ENCODE measurements around the gene CEP152. TPM values are rescaled to one million over a fixed set of nuclear protein-coding genes. Genes with fewer than 3 reads are reported as not detected.

Gene CEP152
- polyA plus RNA-seq, 1 donor from 2014 or later: 1.3 TPM

DNA sequence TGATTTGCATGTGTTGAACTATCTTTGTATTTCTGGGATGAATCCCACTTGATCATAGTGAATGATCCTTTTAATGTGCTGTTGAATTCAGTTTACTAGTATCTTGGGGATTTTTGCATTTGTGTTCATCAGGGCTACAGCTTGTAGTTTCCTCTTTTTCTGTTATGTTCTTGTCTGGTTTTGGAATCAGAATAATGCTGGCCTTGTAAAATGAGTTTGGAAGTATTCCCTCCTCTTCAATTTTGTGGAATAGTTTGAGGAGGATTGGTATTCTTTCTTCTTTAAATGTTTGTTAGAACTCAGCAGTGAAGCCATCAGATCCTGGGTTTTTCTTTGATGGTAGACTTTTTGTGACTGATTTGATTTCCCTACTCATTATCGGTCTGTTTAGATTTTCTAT, 102.2 kb downstream of the CEP152 start:
- H2AFZ ChIP-seq (ENCODE audit: low read depth, low read length): no peak overlapping the region
- no peaks in the 10 kb centered on the region for H3F3A ChIP-seq (ENCODE audit: insufficient read depth, low read length, poor library complexity, severe bottlenecking)
- H3K27ac ChIP-seq (ENCODE audit: low read length): no peak overlapping the region
- H3K4me3 ChIP-seq (ENCODE audit: low read length): no peak overlapping the region
- no peaks in the 10 kb centered on the region for H4K20me1 ChIP-seq (ENCODE audit: insufficient read depth)
- TF ChIP-seq TAF1 (IDR thresholded peaks at IDR 0.05; ENCODE audit: low read depth) (no peak), RAD21 (conservative IDR thresholded peaks at IDR 0.05) (no peak), EP300 (conservative IDR thresholded peaks at IDR 0.05; ENCODE audit: poor library complexity, severe bottlenecking) (no peak), MXI1 (conservative IDR thresholded peaks at IDR 0.05; ENCODE audit: poor library complexity, severe bottlenecking) (no peak), CTCF (IDR thresholded peaks at IDR 0.05; ENCODE audit: poor library complexity, severe bottlenecking) (no peak), POLR2AphosphoS5 (IDR thresholded peaks at IDR 0.05) (no peak), EZH2 (IDR thresholded peaks at IDR 0.05; ENCODE audit: borderline replicate concordance, insufficient read depth, low read length, poor library complexity, severe bottlenecking) (no peak), SMC3 (conservative IDR thresholded peaks at IDR 0.05; ENCODE audit: poor library complexity) (no peak)
- TF ChIP-seq, protein P1, sequence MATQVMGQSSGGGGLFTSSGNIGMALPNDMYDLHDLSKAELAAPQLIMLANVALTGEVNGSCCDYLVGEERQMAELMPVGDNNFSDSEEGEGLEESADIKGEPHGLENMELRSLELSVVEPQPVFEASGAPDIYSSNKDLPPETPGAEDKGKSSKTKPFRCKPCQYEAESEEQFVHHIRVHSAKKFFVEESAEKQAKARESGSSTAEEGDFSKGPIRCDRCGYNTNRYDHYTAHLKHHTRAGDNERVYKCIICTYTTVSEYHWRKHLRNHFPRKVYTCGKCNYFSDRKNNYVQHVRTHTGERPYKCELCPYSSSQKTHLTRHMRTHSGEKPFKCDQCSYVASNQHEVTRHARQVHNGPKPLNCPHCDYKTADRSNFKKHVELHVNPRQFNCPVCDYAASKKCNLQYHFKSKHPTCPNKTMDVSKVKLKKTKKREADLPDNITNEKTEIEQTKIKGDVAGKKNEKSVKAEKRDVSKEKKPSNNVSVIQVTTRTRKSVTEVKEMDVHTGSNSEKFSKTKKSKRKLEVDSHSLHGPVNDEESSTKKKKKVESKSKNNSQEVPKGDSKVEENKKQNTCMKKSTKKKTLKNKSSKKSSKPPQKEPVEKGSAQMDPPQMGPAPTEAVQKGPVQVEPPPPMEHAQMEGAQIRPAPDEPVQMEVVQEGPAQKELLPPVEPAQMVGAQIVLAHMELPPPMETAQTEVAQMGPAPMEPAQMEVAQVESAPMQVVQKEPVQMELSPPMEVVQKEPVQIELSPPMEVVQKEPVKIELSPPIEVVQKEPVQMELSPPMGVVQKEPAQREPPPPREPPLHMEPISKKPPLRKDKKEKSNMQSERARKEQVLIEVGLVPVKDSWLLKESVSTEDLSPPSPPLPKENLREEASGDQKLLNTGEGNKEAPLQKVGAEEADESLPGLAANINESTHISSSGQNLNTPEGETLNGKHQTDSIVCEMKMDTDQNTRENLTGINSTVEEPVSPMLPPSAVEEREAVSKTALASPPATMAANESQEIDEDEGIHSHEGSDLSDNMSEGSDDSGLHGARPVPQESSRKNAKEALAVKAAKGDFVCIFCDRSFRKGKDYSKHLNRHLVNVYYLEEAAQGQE (IDR thresholded peaks at IDR 0.05; ENCODE audit: borderline replicate concordance): no peak
- no peak overlapping the region for H3K4me2 ChIP-seq (ENCODE audit: low read length)
- no peaks in the 10 kb centered on the region for H3K36me3 ChIP-seq (ENCODE audit: insufficient read depth, low read length)
- H3K9me3 ChIP-seq (ENCODE audit: low read length): no peaks in the 10 kb centered on the region
- no peaks in the 10 kb centered on the region for H3K9me2 ChIP-seq (ENCODE audit: insufficient read depth, low read length)
- H3K79me2 ChIP-seq (replicated peaks; ENCODE audit: insufficient read depth, low read length): no peaks in the 10 kb centered on the region
- H3K27me3 ChIP-seq (ENCODE audit: insufficient read depth, low read depth, low read length): no peaks in the 10 kb centered on the region
- H3K9ac ChIP-seq (ENCODE audit: low read length): no peak overlapping the region

GRCh38 chr15:48705381-48705780, 105.5 kb downstream of the CEP152 start:
- H2AFZ ChIP-seq (ENCODE audit: low read depth, low read length): no peak overlapping the region
- no peaks in the 10 kb centered on the region for H3F3A ChIP-seq (ENCODE audit: insufficient read depth, low read length, poor library complexity, severe bottlenecking)
- no peak overlapping the region for H3K27ac ChIP-seq (ENCODE audit: low read length)
- H3K9me2 ChIP-seq (ENCODE audit: insufficient read depth, low read length): no peaks in the 10 kb centered on the region
- no peak overlapping the region for H3K4me2 ChIP-seq (ENCODE audit: low read length)
- H3K27me3 ChIP-seq (ENCODE audit: insufficient read depth, low read depth, low read length): no peaks in the 10 kb centered on the region
- no peak for TF ChIP-seq POLR2AphosphoS5 (IDR thresholded peaks at IDR 0.05)
- no peak for TF ChIP-seq TAF1 (IDR thresholded peaks at IDR 0.05; ENCODE audit: low read depth)
- TF ChIP-seq EZH2 (IDR thresholded peaks at IDR 0.05; ENCODE audit: borderline replicate concordance, insufficient read depth, low read length, poor library complexity, severe bottlenecking): no peak
- TF ChIP-seq CTCF (IDR thresholded peaks at IDR 0.05; ENCODE audit: poor library complexity, severe bottlenecking): no peak
- TF ChIP-seq RAD21 (conservative IDR thresholded peaks at IDR 0.05): no peak
- no peak for TF ChIP-seq MXI1 (conservative IDR thresholded peaks at IDR 0.05; ENCODE audit: poor library complexity, severe bottlenecking)
- TF ChIP-seq EP300 (conservative IDR thresholded peaks at IDR 0.05; ENCODE audit: poor library complexity, severe bottlenecking): no peak
- no peak for TF ChIP-seq SMC3 (conservative IDR thresholded peaks at IDR 0.05; ENCODE audit: poor library complexity)
- TF ChIP-seq, protein P1 (IDR thresholded peaks at IDR 0.05; ENCODE audit: borderline replicate concordance): no peak
- no peak overlapping the region for H3K9ac ChIP-seq (ENCODE audit: low read length)
- H3K4me3 ChIP-seq (ENCODE audit: low read length): no peak overlapping the region
- no peaks in the 10 kb centered on the region for H4K20me1 ChIP-seq (ENCODE audit: insufficient read depth)
- H3K9me3 ChIP-seq (ENCODE audit: low read length): no peaks in the 10 kb centered on the region
- H3K79me2 ChIP-seq (replicated peaks; ENCODE audit: insufficient read depth, low read length): no peaks in the 10 kb centered on the region
- H3K36me3 ChIP-seq (ENCODE audit: insufficient read depth, low read length): no peaks in the 10 kb centered on the region

All from neural cell (in vitro differentiated cells).